UCSD-AML1 (cell line): Measurements from ENCODE around the gene IFI30.
A peak's percentile ranks its signal among the peaks of the same experiment; 100 is the strongest.
"Not testable (repeated sequence)": the region's sequence is repeated elsewhere in the genome, so short reads cannot be mapped to it uniquely, and the experiment has no call there.

ENCODE experiments used
- DNase-seq: peaks from one replicate; lab custom pipeline; 2025; ENCODE audit not compliant: unreplicated experiment; lab: John Stamatoyannopoulos, UW

The IFI30 gene

DNA sequence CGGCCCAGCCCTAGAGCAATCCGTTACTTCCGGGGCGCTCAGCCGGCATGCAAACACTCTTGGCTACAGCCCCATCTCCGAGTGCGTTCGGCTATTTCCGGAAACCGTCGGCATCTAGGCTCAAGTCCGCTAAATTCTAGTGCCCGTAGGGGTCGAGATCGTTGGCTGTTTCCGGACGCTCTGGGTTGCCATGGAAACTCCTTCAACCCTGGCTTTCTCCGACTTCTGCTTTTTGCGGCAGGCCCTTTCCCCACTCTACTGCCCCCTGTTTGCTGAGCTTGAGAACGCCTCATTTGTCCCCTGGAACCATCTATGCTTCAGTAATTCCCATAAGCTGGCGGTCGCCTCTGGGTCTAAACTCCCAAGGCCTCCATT lies 21.2 kb upstream of the IFI30 start:
- peak; percentile 97 for DNase-seq

DNA sequence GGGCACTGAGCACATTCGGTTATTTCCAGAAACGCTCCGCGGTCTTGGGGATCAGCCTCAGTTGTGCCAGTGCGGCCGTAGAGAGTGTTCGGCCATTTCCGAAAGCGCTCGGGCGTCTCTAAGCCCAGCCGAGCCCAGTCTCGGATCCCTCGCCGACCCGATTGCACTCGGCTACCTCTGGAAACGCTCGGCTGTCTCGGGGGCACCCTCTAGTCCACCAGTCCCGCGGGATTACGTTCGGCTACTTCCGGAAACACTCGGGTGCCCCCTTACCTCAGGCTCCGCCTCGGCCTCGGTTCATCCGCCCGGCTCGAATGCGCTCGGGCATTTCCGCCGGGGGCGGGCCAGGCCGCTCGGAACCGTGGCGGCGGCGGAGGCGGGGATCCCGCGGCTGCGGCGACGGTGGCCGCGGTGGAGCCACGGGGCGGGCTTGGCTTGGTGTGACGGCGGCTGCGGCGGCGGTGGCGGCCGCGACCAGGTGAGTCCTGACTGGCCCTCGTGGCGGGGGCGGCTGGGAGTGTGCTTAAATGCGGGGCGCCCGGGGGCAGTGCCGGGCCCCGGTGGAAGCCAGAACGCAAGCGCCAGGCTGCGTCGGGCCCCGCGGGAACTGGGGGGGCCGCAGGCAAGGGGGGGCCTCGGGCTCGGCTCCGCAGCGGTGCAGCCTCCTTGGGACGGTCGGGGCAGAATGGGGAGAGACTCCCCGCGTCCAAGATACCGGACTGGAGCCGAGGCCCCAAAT lies 20.6 kb upstream of the IFI30 start, which contains the start of gene PIK3R2:
PIK3R2 (plus strand) TSS at position 347 of the 739 bp plus-strand sequence. CDS start 2,717 bp downstream, outside the sequence.
- peak; percentile 100 for DNase-seq

GRCh38 chr19:18153556-18154134 lies 20.0 kb upstream of the IFI30 start:
- peak; percentile 37 for DNase-seq

DNA sequence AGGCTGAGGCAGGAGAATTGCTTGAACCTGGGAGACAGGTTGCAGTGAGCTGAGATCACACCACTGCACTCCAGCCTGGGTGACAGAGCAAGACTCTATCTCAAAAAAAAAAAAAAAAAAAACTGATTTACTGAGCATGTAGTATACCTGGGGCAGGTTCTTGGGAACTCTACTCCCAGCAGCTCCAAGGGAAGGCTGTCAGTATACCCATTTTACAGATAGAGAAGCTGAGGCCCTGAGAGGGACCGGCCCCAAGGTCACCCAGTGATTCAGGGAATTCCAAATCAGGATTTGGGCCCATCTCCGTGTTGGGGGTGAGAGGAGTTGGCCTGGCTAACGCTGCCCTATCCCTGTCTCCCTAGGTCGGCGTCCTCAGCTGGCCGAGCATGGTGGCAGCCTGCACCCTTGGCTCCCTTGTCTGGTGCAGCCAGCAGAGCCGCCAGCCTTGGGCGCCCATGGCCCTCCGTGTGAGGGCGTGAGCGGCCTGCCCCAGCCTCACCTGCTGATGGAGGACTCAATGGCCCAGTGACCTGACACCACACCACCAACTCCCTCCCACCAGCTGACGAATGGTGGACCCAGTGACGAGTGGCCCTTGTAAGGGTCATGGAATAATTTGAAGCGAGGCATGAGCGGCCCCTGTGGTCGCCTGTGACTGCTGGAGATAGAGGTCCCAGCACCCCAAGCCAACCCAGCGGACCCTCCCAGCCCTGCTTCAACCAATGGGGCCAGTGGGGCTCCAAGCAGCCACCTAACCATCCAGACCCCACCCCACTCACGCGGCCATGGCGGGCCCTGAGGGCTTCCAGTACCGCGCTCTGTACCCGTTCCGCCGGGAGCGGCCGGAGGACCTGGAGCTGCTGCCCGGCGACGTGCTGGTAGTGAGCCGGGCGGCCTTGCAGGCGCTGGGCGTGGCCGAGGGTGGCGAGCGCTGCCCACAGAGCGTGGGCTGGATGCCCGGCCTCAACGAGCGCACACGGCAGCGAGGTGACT lies 18.2 kb upstream of the IFI30 start:
- DNase-seq = no peak

GRCh38 chr19:18156268-18156667 lies 17.3 kb upstream of the IFI30 start:
- DNase-seq = no peak

DNA sequence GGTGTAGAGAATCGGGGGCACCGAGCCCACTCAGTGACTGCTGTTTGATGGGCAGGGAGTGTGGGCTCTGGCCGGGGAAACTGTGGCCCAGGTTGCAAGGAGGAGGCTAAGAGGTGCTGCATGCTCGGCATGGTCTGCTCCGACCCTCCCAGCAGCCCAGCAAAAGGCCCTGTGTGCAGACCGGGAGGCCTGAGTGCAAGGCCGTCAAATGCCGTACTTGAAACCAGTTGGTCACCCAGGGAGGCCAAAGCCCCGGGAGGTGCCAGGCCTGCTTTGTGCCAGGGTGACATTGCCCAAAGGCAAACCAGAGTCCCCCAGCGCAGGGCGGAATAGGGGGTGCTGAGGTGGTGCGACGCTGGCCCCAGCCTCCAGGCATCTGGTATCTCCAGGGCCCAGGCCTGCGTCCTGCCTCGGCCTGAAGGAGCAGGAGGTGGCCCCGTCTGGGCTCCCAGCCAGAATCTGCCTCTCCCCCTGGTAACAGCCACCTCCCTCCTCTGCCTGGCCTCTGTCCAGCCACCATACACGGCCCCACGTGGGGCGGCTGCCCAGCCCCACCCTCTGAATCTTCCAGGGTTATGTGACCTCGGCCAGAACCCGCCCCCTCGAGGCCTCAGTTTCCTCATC lies 16.7 kb upstream of the IFI30 start:
- no peak for DNase-seq

GRCh38 chr19:18157465-18158063 lies 16.0 kb upstream of the IFI30 start:
- no peak for DNase-seq

DNA sequence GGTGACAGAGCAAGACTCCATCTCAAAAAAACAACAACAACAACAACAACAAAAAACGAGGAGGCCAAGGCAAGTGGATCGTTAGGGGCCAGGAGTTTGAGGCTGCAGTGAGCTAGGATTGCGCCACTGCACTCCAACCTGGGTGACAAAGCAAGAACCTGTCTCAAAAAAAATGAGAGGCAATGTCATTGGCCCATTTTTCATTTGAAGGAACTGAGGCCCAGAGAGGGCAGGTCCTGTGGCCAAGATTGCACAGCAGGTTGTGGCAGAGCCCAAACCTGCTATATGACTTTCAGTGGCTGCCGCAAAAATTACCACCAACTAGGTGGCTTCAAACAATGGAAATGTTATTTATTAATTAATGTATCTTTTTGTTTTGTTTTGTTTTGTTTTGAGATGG lies 15.1 kb upstream of the IFI30 start:
- no peak for DNase-seq

- DNase-seq = not testable (repeated sequence)
Measured at GRCh38 chr19:18159059-18159616, 14.5 kb upstream of the IFI30 start.

GRCh38 chr19:18159810-18160209 lies 13.8 kb upstream of the IFI30 start:
- no peak for DNase-seq

GRCh38 chr19:18160493-18160970 lies 13.1 kb upstream of the IFI30 start:
- no peak for DNase-seq

DNA sequence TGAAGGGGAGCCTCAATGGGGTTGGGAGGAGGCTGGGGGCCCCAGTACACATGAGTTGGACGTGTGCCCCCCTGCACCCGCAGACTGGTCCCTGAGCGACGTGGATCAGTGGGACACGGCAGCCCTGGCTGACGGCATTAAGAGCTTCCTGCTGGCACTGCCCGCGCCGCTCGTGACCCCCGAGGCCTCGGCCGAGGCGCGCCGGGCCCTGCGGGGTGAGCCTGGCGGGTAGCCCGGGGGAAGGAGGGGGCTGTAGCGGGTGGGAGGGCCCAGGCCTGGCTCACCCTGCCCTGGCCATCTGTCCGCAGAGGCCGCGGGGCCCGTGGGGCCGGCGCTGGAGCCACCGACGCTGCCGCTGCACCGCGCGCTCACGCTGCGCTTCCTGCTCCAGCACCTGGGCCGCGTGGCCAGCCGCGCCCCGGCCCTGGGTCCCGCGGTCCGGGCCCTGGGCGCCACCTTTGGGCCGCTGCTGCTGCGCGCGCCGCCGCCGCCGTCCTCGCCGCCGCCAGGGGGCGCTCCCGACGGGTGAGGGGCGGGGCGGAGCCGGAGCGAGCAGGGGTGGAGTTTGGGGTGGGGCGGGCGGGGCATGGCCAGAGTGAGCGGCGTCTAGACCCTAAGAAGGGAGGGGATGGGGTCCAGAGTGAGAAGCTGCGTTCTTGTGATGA lies 12.5 kb upstream of the IFI30 start:
- peak; percentile 77 for DNase-seq

DNA sequence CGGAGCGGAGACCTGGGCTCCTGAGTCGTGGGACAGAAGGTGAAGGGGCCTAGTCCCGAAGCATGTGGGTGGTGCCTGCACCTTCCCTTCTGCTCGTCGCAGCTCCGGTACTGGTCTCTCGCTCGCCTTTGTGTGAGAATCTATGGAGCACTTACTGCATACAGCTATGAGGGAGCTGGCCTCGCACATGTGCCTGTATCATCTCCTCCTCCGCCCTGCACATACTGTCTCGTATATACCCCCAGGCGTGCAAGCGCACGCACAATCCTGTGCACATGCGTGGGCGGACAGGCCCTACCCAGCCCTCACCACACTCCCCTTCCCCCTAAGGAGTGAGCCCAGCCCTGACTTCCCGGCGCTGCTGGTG lies 12.0 kb upstream of the IFI30 start:
- DNase-seq = no peak

DNA sequence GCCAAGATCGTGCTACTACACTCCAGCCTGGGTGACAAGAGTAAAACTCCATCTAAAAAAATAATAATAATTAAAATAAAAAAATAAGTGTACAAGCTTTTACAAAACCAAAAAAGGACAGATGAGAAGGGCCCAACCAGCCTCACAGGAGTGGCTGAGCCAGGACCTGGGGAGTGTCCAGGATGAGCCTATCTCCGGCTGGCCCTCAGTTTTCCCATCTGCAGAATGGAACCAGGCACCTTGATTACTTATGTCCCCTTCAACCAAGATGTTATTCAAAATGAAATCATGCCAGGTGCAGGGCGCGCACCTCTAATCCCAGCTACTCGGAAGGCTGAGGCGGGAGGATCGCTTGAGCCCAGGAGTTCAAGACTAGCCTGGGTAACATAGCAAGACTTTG lies 9.5 kb upstream of the IFI30 start:
- no peak for DNase-seq

DNA sequence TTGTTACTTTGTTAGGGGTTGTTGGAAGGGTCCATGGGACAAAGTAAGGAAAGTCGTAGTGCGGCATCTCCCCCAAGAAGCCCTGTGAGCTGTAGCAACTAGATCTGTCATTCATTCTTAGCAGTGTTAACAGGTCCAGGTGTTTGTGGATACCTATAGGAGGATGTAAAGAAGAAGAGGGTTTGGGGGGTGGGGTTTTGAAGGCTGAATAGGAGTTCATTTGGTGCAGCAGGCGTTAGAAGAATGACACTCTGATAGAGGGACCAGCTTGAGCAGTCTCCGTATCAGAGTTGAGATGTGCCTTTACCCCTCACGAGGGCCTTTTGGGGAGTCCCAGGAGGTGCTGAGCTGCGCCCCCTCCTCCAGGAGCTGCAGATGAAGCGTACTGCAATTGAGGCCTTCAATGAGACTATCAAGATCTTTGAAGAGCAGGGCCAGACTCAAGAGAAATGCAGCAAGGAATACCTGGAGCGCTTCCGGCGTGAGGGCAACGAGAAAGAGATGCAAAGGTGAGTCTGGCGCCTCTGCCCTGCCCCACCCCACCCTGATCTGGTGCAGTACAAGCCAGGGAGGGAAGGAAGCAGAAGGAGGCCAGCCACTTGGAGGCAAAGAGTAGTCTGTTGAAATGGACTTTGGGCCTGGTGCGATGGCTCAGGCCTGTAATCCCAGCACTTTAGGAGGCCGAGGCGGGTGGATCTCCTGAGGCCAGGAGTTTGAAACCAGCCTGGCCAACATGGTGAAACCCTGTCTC lies 7.6 kb upstream of the IFI30 start:
- DNase-seq = no peak

GRCh38 chr19:18167011-18167410 lies 6.6 kb upstream of the IFI30 start:
- DNase-seq = no peak

DNA sequence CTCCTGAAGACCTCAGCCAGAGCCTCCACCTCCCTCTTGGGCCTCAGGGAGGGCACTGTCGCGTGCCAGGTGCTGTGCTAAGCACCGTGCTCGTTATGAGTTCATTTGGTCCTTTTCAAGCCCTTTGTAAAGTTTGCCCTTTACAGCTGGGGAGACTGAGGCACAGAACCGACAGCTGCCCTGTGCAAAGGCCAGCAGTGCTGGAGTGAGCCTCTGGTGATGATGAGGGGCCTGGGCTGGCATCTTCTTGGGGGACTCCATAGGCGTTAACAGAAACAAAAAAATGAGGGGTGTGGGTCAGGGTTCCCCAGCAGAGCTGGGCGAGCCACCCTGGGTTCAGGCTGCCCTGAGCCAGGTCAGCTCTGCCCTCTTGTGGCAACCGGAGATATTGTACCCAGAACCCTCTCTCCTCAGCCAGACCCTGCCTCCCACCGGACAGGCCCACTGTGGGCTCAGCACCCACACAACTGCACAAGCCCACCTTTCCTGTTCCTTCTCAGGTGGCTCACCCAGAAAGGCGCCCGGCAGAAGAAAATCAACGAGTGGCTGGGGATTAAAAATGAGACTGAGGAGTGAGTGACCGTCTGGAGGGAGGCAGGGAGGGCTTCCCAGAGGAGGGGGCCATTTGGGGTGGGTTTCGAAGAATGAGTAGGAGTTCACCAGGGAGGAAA lies 5.5 kb upstream of the IFI30 start:
- DNase-seq = peak; percentile 46

DNA sequence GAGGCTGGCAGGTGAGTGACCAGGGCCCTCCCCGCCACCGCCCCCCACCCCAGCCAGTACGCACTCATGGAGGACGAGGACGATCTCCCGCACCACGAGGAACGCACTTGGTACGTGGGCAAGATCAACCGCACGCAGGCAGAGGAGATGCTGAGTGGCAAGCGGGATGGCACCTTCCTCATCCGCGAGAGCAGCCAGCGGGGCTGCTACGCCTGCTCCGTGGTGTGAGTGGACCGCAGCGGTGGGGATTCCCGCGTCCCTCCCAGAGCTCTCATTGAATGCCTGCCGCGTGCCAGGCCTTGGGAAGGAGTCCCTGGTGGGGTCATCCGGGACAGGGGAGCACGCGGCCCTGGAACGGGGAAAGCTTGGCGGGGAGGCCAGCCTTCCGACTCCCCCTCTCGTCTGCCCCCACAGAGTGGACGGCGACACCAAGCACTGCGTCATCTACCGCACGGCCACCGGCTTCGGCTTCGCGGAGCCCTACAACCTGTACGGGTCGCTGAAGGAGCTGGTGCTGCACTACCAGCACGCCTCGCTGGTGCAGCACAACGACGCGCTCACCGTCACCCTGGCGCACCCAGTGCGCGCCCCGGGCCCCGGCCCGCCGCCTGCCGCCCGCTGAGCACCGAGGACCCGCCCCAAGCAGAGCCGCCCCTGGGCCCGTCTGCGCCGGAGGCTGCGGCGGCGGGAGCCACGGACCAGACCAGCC lies 4.8 kb upstream of the IFI30 start:
- no peak for DNase-seq
